Left kidney (tissue), 2 donors: ENCODE data around the gene CTF1. TPM values are rescaled to one million over a fixed set of nuclear protein-coding genes. Genes with fewer than 3 reads are reported as not detected.

Experiments used
- DNase-seq: peaks from one replicate; pipeline ENCODE4 v3.0.0-alpha.2; 2013
- polyA plus RNA-seq: library from polyadenylated mRNA; unstranded; fragments of 120-200 nt; gene quantifications from one replicate; pipeline ENCODE4 v1.2.1, GENCODE V29; 2013; ENCODE audit not compliant: insufficient read length

CTF1 gene
- polyA plus RNA-seq, 1 donor, result 6.4 TPM

DNA sequence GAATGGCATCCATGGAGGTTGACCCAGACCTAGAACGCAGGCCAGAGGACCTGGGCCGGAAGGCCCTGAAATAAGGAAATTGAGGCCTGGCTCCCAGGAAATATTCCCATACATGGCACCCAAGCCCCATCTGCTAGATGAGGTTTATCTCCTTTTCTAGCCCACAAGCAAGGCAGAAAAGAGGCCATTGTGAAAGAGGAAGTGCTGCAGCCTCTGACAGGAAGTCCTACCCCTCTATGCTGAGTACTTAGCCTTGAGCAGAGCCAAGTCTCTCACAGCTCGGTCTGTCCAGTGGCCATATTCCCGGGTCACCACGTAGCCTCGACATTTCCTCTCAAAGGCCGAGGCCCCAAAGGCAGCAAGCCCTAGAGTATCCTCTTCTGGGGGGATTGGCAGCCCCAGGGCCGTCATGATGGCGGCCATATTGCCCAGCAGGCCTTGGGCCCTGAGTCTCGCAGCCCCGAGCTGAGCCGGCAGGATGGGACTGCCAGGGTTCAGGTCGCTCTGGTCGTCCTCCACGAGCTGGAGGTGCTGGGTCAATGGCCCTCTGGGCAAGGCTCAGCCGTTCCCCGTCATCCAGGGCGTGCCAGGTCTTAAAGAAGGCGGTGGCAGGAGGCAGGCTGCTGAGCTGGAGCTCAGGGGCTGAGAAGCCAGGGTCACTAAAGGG lies 7.8 kb downstream of the CTF1 start:
- no peak for DNase-seq

DNA sequence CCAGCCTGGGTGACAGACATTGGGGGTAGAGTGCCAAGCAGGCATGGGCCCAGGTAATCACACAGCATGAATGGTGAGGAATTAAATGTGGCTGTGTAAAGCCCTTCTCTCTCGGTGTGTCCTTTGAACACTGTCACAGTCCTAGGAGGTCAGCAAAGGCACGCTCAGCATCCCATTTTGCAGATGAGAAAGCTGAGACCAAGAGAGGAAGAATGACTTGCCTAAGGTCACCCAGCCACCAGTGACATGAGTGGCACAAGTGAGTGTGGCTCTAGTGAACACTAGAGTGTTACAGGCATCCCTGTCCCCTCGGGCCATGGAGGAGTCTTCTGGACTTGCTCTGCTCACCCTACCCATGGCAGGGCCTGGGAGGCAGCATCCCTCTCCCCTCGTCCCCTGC lies 10.7 kb downstream of the CTF1 start:
- DNase-seq, result no peak

DNA sequence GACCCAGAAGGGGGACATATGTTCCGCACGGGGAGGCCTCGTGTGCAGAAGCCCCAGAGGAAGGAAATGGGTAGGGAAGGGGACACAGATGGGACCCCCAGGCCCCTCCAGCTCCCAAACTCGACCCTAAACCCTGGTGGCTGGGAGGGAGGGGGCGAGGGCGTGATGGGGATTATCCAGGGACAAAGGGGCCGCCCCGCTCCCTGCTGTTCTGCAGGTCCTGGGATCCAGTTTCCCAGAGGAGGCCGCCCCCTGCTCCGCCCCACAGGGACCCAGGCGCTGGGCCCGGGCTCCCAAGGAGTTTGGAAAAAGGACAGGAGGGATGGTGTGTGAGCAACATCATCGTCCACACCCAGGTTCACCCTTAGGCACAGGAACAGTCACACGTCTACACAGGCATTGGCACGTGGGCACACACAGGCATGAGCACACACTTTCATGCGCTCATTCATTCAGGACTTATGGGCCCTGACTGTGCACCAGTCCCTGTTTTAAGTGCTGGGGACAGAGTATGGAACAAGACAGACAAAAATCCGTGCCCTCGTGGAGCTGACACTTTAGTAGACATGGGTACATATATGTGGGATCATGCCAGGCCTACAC lies 14.1 kb downstream of the CTF1 start:
- DNase-seq, result no peak

DNA sequence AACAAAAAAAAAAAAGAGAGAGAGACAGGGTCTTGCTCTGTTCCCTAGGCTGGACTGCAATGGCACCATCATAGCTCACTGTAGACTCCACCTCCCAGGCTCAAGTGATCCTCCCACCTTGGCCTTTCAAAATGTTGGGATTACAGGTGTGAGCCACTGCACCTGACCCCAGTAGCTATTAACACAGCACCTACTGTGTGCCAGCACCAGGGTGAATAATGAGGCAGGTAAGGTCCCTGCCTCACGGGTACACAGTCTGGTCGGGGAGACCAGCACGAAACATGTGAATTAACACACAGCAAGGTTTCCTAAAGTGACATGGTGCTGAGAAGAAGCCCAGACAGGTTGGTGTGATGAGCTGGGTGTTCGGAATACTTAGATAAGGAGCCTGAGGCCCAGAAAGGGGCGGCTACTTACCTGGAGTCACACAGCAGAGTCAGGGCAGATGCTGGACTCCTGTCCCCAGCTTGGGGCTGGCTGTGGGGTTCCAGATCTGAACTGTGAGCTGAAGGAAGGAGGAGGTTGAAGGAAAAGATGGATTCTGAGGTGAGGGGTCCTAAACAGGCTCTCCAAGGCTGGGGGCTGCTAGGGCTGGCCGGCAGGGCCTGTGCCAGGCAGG lies 16.5 kb downstream of the CTF1 start:
- DNase-seq, result no peak

DNA sequence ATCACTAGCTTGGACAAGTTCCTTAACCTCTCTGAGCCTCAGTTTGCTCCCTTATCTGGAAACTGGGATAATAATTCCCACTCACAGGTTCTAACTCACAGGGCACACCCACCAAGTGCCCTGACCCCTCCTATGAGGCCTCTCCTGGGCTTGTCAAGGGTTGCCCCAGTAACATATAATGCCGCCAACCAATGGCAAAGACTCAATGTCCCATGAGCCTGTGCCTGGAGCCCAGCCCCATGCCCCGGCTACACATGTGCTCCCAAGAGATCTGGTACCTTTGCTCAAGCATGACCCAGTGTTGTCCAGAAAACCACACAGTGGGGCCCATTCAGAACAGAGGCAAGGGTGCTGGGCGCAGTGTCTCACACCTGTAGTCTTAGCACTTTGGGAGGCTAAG lies 18.4 kb downstream of the CTF1 start:
- no peak for DNase-seq

DNA sequence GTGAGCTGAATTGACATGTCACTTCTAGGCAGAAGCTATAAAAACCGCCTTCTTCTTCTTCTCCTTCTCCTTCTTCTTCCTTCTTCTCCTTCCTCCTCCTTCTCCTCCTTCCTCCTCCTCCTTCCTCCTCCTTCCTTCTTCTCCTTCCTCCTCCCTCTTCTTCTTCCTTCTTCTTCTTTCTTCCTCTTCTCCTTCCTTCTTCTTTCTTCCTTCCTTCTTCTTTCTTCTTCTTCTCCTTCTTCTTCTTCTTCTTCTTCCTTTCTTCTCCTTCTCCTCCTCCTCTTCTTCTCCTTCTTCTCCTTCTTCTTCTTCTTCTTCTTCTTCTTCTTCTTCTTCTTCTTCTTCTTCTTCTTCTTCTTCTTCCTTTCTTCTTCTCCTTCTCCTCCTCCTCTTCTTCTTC lies 22.2 kb downstream of the CTF1 start:
- no peak for DNase-seq

DNA sequence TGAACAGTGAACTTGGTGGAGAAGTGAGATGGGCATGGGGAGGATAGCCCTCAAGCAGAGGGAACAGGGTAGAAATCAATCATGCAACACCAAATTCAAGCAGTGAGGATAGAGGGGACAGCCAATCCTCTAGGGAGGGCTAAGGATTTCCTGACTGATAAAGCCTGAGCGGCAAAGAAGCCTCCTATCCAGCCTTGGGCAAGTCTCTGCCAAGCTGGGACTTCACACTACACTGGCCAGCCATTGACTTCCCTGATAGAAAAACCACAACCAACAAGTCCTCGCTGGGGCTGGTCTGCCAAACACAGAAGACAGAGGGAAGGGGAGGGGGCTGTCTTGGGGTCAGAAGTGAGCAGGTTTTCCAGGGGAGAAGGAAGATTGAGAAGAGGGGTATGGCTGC lies 24.5 kb downstream of the CTF1 start:
- no peak for DNase-seq

DNA sequence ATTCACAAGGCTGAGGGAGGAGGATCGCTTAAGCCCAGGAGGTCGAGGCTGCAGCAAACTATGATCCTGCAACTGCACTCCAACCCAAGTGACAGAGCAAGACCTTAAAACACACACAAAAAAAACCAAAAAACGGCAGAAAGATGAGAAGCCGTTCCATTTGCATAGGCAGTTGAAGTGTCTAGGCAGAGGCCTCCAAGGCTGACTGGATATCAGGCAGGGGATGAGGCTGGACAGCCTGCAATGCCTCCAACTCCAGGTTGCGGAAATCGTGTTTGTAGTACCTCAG lies 25.0 kb downstream of the CTF1 start:
- no peak for DNase-seq

DNA sequence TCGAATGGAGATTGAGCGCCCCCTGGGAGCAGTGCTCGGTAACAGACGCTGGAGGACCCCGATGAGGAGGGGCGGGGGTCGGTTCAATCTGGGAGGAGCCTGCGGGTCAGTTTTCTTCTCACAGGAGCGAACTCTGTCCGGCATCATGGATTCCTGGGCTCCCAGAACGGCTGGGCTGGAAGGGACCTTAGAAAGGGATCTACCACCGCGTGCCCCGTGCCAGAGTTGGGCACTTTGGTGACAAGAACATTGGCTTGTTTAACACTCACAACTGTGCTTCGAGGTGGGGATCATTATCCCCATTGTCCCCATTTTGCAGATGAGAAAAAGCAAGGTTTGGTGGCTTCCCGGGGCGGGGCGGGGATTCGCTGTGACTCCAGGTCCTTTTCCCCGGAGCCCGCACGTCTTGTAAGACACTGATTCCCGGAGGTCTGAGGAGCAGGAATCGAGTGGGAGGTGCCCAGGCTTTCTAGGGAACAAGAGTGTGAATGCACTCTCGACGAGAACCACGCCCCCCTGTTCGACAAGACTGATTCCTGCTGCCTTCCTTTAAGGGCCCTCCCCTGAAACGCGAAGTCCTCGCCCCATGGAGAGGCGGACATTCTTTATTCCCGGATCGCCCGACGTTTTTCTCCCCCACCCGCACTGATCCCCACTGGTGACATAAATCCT lies 25.5 kb downstream of the CTF1 start:
- peak; percentile 97 for DNase-seq

DNA sequence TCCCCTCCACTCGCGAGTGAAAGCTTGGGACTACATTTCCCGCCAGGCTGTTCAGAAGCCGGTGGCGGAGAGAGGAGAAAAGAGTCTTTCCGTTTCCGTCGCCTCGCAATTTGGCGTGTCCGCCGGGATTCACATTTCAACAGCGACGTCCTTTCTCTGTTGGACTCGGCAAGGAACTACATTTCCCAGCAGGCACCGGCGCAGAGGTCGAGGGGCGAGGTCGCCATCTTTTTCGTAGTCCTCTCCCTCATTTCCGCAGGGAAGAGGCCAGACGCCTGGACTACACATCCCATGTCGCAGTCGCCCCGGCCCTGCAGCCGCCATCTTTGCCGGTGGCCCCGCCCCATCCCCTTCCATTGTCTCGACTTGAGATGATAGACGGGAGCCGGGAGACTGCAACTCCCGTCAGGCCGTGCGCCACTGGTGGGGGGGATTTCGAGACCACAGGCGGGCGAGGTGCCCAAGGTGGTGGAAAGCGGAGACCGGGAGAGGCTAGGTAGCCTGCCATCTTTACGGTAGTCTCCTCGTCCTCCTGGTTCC lies 26.1 kb downstream of the CTF1 start:
- peak; percentile 99 for DNase-seq

DNA sequence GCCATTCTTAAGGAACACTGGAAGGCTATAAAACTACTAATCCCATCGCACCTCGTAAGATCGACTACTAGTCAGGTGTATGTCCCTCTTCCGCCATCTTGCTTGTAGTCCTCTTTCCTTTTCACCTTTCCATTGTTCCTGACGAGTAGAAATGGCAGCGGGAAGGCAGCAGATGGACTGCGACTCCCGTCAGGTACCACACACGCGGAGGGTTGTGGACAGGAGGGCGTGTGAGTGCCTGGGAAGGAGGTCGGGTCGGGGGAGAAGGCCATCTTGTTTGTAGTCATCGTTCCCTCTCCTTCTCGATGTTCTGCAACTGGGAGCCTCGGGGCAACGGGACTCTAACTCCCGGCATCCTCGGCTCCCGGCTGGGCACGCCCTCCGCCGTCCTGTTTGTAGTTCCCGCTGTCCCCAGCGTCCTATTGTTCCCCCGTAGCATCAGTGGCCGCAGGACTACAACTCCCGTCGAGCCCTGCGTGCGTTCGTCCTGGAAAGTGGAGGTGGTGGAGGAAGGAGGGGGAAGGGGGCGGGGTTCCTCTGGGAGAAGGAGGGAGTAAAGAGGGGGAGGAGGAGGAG lies 26.6 kb downstream of the CTF1 start:
- peak; percentile 100 for DNase-seq

DNA sequence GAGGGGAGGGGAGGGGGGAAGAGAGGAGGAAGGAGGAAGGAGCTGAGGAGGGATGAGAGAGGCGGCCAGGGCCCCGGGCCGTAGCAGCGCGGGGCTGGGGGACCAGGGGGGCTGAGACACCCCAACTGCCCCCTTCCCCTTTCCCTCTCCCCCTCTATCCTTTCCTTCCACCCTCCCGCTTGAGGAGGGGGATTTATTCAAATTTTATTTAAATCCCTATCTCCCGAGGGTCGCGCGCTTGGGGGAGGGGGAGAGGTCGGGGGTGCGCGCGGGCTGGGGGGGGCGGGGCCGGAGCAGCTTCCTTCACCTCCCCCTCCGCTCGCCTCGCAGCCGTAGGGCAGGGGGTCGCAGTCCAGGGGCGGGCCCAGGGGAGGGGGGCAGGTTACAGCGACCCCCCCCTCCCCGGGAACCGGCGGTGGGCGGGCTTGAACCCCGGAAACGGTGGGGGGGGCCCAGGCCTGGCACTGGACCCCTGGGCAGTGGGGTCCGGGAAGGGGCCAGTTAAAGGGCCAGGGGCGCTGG lies 27.2 kb downstream of the CTF1 start, which contains the start of gene FBXL19:
TSS of gene FBXL19 (plus strand) at position 19 of the 522 bp plus-strand sequence. CDS start 2,183 bp downstream, outside the sequence.
- DNase-seq, result peak; percentile 59

DNA sequence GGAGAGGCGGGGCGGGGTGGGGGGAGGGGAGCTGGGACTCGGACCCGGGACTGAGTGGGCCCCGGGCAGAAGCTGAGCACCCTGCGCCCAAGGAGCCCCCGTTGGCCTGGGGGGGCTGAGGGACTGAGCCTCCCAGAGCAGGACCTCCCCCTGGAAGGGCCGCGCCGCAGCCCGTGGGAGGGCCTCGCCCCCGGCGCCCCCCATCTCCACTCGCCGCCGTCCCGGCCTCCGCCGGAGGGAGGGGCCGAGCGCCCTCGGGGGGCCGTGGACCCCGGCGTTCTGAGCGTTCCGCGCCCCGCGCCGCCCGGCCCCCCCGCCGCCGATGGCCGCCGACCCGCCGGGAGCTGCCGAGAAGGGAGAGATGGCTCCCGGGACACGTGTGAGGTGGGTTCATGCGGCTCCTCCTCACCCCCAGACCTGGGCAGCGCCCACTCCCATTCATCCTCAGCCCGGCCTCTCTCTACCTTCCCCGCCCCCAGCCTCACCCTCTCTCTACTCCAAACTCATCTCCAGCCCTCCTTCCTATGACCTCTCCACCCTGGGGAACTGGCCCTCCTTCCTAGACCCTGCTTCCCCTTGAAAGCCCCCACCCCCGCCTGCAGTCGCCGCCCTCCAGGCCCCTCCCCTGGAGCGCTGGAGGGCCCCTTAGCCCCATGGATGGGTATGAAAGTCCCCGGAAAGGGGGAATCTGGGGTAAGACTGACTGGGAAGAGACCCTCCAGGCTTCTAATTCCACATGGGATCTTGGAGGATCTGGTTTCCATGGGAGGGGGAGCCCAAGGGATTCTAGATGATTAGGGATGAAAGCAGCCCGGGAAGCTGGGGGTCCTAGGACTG lies 27.9 kb downstream of the CTF1 start:
- DNase-seq, result no peak

DNA sequence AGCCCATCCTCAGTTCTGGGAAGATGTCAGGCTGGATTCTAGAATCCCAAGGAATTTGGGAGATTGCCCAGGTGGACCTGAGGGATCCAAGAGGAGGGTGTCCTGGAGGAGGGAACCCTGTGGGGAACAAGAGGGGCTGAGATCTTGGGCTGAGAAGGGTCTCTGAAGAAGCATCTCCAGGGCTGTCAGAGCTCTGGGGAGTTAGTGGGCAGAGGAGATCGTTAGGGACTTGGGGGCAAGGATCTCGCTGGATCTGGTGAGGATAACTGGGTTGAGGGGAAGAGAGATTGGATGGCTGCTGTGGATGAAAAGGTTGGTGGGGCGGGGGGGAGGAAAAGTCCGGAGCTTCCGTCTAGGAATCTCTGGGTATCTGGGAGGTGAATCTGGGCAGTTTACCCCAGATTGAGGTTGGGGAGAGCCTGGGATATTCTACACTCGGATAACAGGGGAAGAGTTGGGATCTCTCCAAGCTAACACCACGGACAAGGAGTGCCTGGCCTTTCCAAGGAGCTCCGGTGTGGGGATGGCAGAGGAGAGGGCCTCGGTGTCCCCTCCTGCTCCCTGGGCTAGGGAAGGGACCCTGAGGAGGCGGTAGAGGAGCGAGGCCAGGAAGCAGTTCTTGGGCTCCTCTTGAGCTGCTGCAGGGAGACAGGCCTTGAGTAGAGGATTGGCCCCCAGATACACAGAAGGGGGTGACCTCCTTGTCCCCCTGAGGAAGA lies 28.7 kb downstream of the CTF1 start:
- no peak for DNase-seq

DNA sequence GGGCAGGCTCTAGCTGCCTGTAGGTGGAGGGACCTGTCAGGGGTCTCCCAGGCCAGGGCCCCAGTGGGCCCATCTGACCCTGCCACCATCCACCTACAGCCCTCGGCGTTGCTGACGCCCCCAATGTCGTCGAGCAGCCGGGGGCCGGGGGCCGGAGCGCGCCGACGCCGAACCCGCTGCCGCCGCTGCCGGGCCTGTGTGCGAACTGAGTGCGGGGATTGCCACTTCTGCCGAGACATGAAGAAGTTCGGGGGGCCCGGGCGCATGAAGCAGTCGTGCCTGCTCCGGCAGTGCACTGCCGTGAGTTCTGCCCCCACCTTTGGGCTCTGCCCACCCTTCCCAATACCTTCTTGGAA lies 29.2 kb downstream of the CTF1 start:
- no peak for DNase-seq

DNA sequence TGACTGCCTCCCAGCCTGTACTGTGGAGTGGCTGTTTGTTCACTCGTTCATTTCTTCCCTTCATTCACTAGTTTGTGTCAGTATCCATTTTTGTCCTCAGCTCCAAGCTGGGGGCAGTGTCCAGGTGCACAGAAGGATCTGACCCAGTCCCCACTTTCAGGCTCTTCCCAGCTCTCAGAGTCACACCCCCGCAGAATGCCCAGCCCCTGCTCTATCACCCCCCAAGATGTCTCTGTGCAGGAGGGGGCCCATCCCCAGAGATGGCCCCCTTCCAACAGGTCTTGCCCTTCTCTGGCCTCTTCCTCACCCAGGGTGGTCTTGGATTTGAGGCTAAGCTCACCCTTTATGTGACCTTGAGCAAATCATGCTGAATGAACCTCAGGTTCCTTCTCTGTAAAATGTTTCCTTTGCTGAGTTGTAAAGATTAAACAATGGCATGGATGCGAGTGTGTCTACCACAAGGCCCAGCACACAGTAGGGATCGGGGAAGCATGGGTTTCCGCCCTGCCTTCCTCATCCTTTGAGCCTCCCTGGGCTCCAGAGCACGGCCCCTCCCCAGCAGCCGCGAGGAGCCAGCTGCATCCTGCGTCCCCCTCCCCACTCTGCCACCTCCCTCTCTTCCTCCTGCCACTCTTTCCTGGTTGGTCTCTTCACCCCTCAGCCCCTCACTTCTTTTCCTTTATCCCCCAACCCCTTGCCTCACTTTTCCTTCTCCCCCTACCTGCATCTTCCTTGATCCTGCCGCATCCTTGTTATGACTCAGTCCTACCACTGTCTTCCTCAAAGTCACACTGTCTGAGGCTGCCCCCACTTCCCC lies 29.8 kb downstream of the CTF1 start:
- no peak for DNase-seq

DNA sequence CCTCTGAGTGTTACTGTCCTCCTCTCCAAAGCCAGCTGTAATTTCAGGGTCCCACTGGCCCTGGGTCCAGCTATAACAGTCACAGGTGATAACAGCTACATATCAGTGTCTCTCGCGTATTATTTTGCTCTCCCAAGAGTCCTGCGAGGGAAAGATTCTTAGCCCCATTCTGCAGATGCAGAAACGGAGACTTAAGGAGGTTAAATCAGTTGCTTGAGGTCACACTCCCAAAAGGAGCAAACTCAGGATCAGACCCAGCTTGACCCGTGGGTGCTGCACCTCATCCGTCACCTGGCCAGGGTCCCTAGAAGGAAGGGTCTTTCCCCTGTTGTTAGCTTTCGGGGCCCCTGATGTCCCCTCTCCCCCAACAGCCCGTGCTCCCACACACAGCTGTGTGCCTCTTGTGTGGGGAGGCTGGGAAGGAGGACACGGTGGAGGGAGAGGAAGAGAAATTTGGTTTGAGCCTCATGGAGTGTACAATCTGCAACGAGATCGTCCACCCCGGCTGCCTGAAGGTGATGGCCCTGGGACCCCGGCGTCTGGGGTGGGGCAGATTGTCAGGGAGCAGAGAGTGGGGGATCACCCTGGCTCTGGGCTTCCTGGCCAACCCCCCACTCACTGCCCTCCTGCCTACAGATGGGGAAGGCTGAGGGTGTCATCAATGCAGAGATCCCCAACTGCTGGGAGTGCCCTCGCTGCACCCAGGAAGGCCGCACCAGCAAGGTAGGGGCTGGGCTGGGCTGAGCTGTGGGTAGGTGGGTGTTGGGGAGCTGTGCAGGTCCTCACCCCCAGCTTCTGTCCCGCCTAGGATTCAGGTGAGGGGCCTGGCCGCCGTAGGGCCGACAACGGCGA lies 30.7 kb downstream of the CTF1 start:
- no peak for DNase-seq

DNA sequence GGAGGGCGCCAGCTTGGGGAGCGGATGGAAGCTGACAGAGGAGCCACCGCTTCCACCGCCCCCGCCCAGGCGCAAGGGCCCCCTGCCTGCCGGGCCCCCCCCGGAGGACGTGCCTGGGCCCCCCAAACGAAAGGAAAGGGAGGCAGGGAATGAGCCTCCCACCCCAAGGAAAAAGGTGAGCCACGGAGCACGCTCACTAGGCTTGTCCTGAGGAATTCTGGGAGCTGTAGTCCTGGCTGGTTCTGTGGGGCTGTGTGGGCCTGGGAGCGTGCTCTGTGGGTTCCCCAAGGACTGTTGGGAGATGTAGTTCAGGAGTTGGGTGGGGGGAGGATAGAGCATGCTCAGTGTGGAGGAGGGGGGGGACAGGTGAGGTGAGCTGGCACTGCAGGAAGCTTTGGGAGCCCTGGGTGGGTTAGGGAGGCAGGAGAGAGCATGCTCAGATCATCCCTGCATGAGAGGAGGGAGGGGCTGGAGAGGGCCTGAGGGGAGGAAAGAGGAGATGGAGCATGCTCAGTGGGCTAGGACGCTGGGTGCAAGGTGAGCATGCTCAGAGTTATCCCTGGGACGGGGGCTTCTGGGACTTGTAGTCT lies 31.5 kb downstream of the CTF1 start:
- peak; percentile 82 for DNase-seq

DNA sequence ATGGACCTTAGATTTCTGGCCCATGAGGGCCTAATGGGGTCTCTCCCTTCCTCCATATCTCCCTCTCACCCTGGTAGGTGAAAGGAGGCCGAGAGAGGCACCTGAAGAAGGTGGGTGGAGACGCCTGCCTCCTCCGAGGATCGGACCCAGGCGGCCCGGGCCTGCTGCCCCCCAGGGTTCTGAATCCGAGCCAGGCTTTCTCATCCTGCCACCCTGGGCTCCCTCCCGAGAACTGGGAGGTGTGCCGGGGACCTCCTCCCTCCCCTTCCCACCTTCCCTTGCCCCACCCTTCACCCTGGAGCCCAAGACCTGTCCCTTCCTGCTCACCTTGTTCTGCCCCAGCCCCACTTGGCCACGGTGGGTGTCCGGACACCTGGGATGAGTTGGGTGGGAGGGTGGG lies 32.0 kb downstream of the CTF1 start:
- DNase-seq, result no peak
